ENCODE measurements around the gene PDXK. TPM values are rescaled to one million over a fixed set of nuclear protein-coding genes. Genes with fewer than 3 reads are reported as not detected.

Gene PDXK
- total and polyA plus RNA-seq, 2 of the 8 experiments (the other 6 are each of a cell fraction or from before 2014, with no cell fraction given), result 78.0 to 112 TPM

GRCh38 chr21:43721206-43721605 is 2.3 kb downstream of the PDXK start (continued):
- TF ChIP-seq NANOG (IDR thresholded peaks at IDR 0.05; ENCODE audit: insufficient read depth, low read depth, low read length, poor library complexity, severe bottlenecking), result no peak

All from H1 (cell line).